Measurements from ENCODE around the gene SSTR4. TPM values are rescaled to one million over a fixed set of nuclear protein-coding genes. Genes with fewer than 3 reads are reported as not detected.

The SSTR4 gene
- total RNA-seq, 4 donors from 2014 or later: not detected

DNA sequence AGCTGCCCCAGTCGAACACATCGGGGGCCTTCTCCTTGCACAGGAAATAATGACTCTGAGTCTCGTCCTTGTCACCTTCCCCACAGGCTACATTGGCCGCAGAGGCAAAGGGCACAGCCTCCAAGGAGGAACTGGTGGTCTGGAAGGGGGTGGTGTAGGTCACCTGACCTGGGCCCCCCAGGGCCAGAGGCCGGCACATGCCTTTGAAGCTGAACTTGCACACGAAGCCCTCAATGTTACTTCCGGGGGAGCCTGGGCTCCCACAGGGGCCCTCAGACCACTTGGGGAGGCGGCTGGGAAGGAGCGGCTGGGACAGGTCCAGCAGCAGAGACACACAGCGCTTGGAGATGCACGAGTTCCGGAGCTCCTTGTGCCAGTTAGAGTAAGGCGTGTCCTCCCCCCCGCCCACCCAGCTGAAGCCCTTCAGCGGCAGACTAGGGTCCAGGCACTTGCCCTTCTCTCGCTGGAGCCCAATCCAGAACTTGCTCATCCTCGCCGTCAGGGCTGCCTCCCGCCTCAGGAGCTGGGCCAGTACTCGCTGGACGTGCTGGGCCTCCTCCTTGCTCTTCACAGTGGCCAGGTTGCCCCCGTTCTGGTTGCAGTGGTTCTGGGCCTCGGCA lies 50.4 kb downstream of the SSTR4 start:
- Histone ChIP-seq H3K9me3 (no peaks in the 10 kb centered on the region), H3K27ac (peak overlapping the region; percentile 38 to 83 (median 54)), H3K4me3 (peak overlapping the region in 3 of 4 donors; percentile 5 to 36 (median 34)), H3K27me3 (no peaks in the 10 kb centered on the region), H3K36me3 (no peaks in the 10 kb centered on the region), H3K4me1 (no peaks in the 10 kb centered on the region)
- TF ChIP-seq, protein P1, sequence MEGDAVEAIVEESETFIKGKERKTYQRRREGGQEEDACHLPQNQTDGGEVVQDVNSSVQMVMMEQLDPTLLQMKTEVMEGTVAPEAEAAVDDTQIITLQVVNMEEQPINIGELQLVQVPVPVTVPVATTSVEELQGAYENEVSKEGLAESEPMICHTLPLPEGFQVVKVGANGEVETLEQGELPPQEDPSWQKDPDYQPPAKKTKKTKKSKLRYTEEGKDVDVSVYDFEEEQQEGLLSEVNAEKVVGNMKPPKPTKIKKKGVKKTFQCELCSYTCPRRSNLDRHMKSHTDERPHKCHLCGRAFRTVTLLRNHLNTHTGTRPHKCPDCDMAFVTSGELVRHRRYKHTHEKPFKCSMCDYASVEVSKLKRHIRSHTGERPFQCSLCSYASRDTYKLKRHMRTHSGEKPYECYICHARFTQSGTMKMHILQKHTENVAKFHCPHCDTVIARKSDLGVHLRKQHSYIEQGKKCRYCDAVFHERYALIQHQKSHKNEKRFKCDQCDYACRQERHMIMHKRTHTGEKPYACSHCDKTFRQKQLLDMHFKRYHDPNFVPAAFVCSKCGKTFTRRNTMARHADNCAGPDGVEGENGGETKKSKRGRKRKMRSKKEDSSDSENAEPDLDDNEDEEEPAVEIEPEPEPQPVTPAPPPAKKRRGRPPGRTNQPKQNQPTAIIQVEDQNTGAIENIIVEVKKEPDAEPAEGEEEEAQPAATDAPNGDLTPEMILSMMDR (IDR thresholded peaks at IDR 0.05): no peak
- no peak for TF ChIP-seq POLR2A (IDR thresholded peaks at IDR 0.05)
- DNase-seq: no peak

DNA sequence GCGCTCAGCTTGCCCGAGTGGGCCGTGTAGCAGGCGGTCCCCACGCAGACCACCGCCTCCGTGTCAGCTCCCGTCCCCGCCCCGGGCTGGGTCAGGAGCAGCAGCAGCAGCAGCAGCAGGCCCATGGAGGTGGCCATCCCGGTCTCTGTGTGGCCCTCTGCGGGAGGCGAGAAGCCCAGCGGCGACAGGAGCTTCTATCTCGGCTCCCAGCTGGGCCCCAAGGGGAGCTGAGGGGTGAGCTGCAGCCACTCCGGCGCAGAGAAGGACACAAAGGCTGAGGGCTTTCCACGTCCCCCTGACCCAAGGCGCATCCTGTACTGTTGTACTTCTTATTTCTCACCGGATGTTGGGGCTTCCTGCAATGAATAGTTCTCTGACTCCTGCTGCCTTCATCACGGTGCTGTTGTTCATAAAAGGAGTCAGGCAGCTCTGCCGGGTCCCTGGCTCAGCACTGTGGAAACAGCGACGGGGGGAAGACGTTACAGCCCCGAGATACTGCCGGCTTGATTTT lies 51.0 kb downstream of the SSTR4 start, which contains the start of gene CD93:
CD93 (minus strand) TSS at position 269 of the 511 bp plus-strand sequence; CDS start at position 137, 132 bp downstream.
- H3K4me3 ChIP-seq: peak within 1 kb of the TSS in 3 of 4 donors; percentile 5 to 36 (median 34)

DNA sequence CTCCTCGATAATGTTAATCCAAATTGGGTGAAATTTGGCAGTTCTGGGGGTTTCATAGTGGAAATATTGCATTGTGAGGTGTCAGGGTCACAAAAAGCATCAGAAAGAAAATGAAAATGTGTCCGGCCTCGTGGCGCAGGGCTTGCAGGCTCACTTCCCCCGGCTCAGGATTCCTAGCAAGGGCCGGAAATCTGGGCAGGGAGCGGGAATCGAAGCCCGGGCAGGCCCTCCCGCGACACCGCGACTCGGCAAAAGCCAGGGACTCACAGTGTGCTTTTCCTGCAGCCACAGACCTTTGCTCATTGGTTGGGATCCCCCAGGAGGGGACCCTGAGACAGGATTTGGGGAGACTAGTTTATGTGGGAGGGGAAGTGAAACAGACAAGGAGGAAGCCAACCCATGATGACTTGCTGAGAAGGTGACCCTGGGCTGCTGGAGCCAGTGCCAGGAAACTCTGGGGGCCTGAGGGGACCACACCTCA lies 51.9 kb downstream of the SSTR4 start:
- Histone ChIP-seq H3K36me3 (no peaks in the 10 kb centered on the region), H3K4me1 (no peaks in the 10 kb centered on the region), H3K4me3 (no peak overlapping the region), H3K9me3 (no peaks in the 10 kb centered on the region), H3K27me3 (no peaks in the 10 kb centered on the region), H3K27ac (peak overlapping the region in 3 of 4 donors; percentile 46 to 83 (median 62))
- DNase-seq: no peak
- no peak for TF ChIP-seq POLR2A (IDR thresholded peaks at IDR 0.05)
- TF ChIP-seq, protein P1 (IDR thresholded peaks at IDR 0.05): no peak

More for the DNA sequence above, 51.0 kb downstream of the SSTR4 start, which contains the start of gene CD93:
- peak in 1 of 2 donors; percentile 22 for TF ChIP-seq POLR2A (IDR thresholded peaks at IDR 0.05)
- TF ChIP-seq, protein P1 (IDR thresholded peaks at IDR 0.05): no peak
- Histone ChIP-seq H3K9me3 (no peaks in the 10 kb centered on the region), H3K27ac (peak within 1 kb of the TSS; percentile 38 to 83 (median 54)), H3K27me3 (no peaks in the 10 kb centered on the region), H3K4me1 (no peaks in the 10 kb centered on the region), H3K36me3 (no peaks in the 10 kb centered on the region)
- no peak for DNase-seq

DNA sequence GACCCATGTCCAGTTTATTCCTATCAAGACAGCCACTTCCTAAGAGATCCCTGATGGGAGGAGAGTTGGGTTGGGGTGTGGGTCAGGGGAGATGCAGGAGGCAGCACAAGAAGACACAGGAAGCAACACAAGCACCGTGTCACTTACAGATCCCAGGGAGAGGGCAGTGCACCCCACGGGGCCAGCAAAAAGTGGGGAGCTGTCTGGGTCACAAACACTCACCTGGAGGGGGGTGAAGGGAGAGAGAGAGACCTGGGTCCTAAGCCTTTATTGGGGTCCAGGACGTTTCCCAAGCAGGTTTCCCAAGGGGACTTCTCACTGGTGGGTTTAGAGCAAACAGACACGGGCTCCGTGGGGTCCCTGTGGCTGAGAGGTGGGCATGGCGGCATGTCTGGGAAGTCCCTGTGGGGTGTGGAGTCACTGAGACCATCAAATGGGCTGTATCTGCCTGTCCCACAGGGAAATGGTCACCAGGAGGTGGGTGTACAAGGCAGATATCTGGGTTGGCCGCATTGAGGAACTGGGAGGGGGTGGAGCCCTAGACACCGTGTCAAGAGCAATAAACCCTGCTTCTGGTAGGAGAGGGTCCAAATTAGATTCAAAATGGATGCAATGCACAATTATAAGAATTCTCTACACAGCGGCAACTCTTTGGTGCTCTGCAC lies 52.6 kb downstream of the SSTR4 start:
- Histone ChIP-seq H3K9me3 (no peaks in the 10 kb centered on the region), H3K4me3 (no peak overlapping the region), H3K4me1 (no peaks in the 10 kb centered on the region), H3K27ac (peak overlapping the region in 2 of 4 donors; percentile 62 to 83), H3K36me3 (no peaks in the 10 kb centered on the region), H3K27me3 (no peaks in the 10 kb centered on the region)
- TF ChIP-seq, protein P1 (IDR thresholded peaks at IDR 0.05): no peak
- TF ChIP-seq POLR2A (IDR thresholded peaks at IDR 0.05): no peak
- no peak for DNase-seq

Other genes with a start within 250 kb of the SSTR4 start
- gene THBD, start 14.4 kb downstream of the SSTR4 start, total RNA-seq: 10 to 100 TPM in 3 of 4 donors, 1 to 10 TPM in 1; 7.9 to 31.4 (median 12.9) TPM
- gene CD93, start 51.0 kb downstream of the SSTR4 start, total RNA-seq: 10 to 100 TPM in 2 of 4 donors, 1 to 10 TPM in 2; 3.7 to 16.5 (median 9.7) TPM

Data from Peyer's patch (tissue), 4 donors.